A549 treated with DMSO at 1 μM for 4 hours (cell line): ENCODE data around the gene VRTN. TPM values are rescaled to one million over a fixed set of nuclear protein-coding genes. Genes with fewer than 3 reads are reported as not detected.

Experiments
- total RNA-seq: library from RNA; stranded (reverse); fragments of 200-300 nt; extraction: Qiagen RNA extraction; gene quantifications from 5 replicates; pipeline ENCODE4 v1.2.3, GENCODE V29; 2022; ENCODE audit warnings: low read depth

VRTN gene, protein sequence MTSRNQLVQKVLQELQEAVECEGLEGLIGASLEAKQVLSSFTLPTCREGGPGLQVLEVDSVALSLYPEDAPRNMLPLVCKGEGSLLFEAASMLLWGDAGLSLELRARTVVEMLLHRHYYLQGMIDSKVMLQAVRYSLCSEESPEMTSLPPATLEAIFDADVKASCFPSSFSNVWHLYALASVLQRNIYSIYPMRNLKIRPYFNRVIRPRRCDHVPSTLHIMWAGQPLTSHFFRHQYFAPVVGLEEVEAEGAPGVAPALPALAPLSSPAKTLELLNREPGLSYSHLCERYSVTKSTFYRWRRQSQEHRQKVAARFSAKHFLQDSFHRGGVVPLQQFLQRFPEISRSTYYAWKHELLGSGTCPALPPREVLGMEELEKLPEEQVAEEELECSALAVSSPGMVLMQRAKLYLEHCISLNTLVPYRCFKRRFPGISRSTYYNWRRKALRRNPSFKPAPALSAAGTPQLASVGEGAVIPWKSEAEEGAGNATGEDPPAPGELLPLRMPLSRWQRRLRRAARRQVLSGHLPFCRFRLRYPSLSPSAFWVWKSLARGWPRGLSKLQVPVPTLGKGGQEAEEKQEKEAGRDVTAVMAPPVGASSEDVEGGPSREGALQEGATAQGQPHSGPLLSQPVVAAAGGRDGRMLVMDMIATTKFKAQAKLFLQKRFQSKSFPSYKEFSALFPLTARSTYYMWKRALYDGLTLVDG
- total RNA-seq: not detected in 5 replicates

DNA sequence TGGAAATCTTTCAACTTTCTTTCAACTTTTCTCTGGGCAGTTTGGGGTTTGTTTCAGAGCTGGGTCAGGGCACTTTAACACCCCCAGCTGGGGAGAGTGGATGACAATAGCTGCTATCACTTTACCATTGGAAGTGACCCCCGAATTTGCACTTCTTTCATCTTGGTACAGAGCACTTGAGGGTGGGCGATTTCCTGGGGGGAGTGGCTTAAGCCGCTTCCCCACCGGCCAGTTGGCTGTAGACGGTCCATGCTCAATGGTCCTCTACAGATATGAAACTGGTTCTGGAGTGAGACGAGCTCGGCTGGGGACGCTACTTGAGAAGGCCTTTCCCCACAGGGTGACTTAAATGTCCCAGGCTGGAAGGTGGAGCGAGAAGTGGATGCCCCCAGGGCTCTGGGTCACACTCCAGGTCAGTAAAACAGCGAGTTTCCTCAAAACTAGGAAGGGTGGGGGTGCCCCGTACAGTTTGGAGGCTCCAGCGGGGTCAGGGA is at the start of gene VRTN:
Gene VRTN (plus strand): TSS at position 231 of the 494 bp plus-strand sequence. CDS start 8,313 bp downstream, outside the sequence.

GRCh38 chr14:74302634-74303569 is 45.4 kb upstream of the VRTN start, which contains the start of gene ABCD4:
Gene ABCD4 (minus strand): TSS chr14:74302934. CDS start chr14:74302912, 22 bp downstream.

Other genes with a start within 250 kb of the VRTN start
- gene VSX2, start 109.0 kb upstream of the VRTN start, total RNA-seq: not detected in 5 replicates
- gene ABCD4, start 45.5 kb upstream of the VRTN start, total RNA-seq: 32.9 to 36.4 TPM (median 33.9 TPM) in 5 replicates
- not detected in 5 replicates for gene SYNDIG1L, start 77.7 kb downstream of the VRTN start, total RNA-seq
- 208 to 323 TPM (median 247 TPM) in 5 replicates for gene NPC2, start 144.8 kb downstream of the VRTN start, total RNA-seq
- gene ISCA2, start 145.3 kb downstream of the VRTN start, total RNA-seq: 39.1 to 50.1 TPM (median 43.9 TPM) in 5 replicates